Hepatocyte (in vitro differentiated cells): ENCODE results near the gene CCDC74B.
"Not testable (repeated sequence)": the region's sequence is repeated elsewhere in the genome, so short reads cannot be mapped to it uniquely, and the experiment has no call there.

Source experiments
- CTCF ChIP-seq: fragments of 200-600 bp; sonication (generic); IDR thresholded peaks from 2 replicates; pipeline ENCODE4 v1.5.1; 2016; ENCODE audit warnings: antibody characterized with exemption, mild to moderate bottlenecking; ENCODE audit not compliant: poor library complexity
- EZH2 ChIP-seq: fragments of 200-600 bp; sonication (generic); IDR thresholded peaks from 2 replicates; pipeline ENCODE4 v1.6.1; 2016; ENCODE audit warnings: antibody characterized with exemption, mild to moderate bottlenecking, borderline replicate concordance
- EZH2phosphoT487 ChIP-seq: fragments of 200-600 bp; sonication (generic); IDR thresholded peaks from one replicate; pipeline ENCODE4 v1.6.1; 2018; ENCODE audit warnings: antibody characterized with exemption, mild to moderate bottlenecking, low read depth, moderate library complexity; ENCODE audit not compliant: unreplicated experiment, severe bottlenecking

GRCh38 chr2:130157354-130157753 lies 12.4 kb upstream of the CCDC74B start:
- not testable (repeated sequence) for TF ChIP-seq CTCF, EZH2, EZH2phosphoT487
